AG04450 (cell line): Measurements from ENCODE around the gene TSEN54. TPM values are rescaled to one million over a fixed set of nuclear protein-coding genes. Genes with fewer than 3 reads are reported as not detected.

Source experiments
- CTCF ChIA-PET: fragments of 300-600, 350-600 bp; formaldehyde crosslinking; extraction: SDS; loops from one replicate; lab custom pipeline; 2022; ENCODE audit warnings: antibody characterized with exemption, inconsistent platforms; lab: Charles Lee
- POLR2A ChIA-PET: fragments of 350-600 bp; formaldehyde crosslinking; extraction: SDS; loops from one replicate; lab custom pipeline; 2021; ENCODE audit warnings: antibody characterized with exemption, inconsistent platforms; lab: Yijun Ruan, JAX
- DNase-seq: peaks from one replicate; pipeline ENCODE4 v3.0.0-alpha.2; 2011; ENCODE audit warnings: low read depth, low spot score
- H3K27ac ChIP-seq: one replicate; pipeline ENCODE4 v1.5.1; 2012; ENCODE audit warnings: low read depth, low read length, control low read depth
- H3K27me3 ChIP-seq: one replicate; pipeline ENCODE4 v1.6.0; 2012; ENCODE audit warnings: low read length; ENCODE audit not compliant: control insufficient read depth, insufficient read depth
- H3K4me3 ChIP-seq: 2 replicates; pipeline ENCODE4 v1.5.1; 2011; ENCODE audit warnings: mild to moderate bottlenecking, low read depth, low read length, control low read depth
- H3K9me3 ChIP-seq: 2 replicates; pipeline ENCODE4 v1.5.1; 2012; ENCODE audit warnings: low read length; ENCODE audit not compliant: control insufficient read depth, insufficient read depth
- polyA plus RNA-seq: library from polyadenylated mRNA; depleted of rRNA; stranded (reverse); fragments of >200 nt; gene quantifications from 2 replicates; pipeline ENCODE4 v1.2.3, GENCODE V29; 2011
- TF ChIP-seq, protein P1 (sequence below): IDR thresholded peaks from 2 replicates; pipeline ENCODE4 v1.5.1; 2011; ENCODE audit warnings: low read depth, low read length, control low read depth, inconsistent platforms

The TSEN54 gene
- polyA plus RNA-seq, 1 experiment, result 8.8 TPM

DNA sequence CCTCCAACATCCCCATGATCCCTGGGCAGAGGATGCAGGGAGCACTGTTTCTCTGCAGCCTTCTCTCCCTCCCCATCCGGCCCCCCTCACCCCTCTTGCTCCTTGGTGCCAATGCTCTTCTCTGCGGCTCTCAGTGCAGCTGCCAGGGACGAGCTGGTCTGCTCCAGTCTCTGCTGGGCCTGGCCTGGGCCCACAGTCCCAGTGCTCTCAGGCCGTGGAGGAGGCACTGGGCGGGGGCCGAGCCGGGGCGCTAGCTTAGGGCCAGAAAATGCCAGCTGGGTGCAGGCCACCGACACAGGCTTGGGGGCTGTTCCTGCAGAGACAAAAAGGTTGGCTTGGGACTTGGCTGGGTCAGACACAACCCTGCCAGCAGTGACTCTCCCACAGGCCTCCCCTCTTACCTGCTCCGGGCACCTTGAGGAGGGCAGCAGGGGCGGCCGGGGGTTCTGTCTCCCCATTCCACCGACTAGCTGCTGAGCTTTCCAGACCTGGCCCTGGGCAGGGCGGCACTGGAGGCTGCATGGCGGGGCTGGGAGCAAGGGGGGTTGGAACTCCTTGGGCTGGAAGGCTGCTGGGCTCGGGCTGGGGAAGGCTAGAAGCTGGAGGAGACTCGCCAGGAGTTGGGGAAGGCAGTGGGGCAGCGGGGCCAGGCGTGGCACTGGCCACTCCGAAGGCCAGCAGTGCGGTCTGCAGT lies 14.8 kb upstream of the TSEN54 start:
- Histone ChIP-seq H3K4me3 (no peak overlapping the region), H3K27me3 (no peaks in the 10 kb centered on the region), H3K9me3 (no peaks in the 10 kb centered on the region; the same call in 1 of the 2 replicates), H3K27ac (no peak overlapping the region)
- DNase-seq, result no peak
- ChIA-PET POLR2A (interaction anchor here (0.6 kb wide), 1 partner anchor 16 kb away, joined by 3 read pairs; no protein-coding TSS in a partner anchor), CTCF (no interaction called here)
- TF ChIP-seq, protein P1, sequence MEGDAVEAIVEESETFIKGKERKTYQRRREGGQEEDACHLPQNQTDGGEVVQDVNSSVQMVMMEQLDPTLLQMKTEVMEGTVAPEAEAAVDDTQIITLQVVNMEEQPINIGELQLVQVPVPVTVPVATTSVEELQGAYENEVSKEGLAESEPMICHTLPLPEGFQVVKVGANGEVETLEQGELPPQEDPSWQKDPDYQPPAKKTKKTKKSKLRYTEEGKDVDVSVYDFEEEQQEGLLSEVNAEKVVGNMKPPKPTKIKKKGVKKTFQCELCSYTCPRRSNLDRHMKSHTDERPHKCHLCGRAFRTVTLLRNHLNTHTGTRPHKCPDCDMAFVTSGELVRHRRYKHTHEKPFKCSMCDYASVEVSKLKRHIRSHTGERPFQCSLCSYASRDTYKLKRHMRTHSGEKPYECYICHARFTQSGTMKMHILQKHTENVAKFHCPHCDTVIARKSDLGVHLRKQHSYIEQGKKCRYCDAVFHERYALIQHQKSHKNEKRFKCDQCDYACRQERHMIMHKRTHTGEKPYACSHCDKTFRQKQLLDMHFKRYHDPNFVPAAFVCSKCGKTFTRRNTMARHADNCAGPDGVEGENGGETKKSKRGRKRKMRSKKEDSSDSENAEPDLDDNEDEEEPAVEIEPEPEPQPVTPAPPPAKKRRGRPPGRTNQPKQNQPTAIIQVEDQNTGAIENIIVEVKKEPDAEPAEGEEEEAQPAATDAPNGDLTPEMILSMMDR, result no peak

- CTCF ChIA-PET, result no interaction called here
These were observed 14.1 kb upstream of the TSEN54 start for GRCh38 chr17:75502072-75502720.

DNA sequence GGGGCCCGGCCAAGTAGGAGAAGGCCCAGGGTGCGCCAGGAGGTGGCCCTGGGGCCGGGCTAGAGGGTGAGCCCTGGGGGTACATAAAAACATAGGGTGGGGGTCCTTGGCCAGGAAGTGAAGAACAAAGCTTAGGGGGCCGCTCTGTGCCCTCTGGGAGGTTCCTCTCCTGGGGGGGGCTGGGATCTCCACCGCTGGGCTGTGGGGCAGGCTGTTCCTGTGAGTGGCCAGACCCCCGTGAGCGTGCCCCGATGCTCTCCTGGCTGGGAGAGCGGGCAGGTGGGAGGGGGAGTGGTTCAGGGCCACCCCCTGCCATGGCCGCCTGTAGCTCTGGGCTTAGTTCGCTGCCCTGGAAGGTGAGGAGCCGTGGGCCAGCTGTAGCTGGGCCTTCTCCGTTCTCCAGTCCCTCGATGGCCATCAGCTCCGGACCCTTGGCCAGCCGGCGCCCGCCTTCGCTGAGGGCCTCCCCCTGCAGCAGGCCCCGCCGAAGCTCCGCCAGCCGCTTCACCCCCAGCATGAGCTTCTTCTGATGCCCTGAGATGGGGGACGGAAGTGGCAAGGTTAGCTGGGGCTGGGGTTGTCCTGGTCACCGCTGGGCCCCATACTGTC lies 13.5 kb upstream of the TSEN54 start:
- no peak for DNase-seq
- TF ChIP-seq, protein P1, result no peak
- Histone ChIP-seq H3K4me3 (no peak overlapping the region), H3K9me3 (no peaks in the 10 kb centered on the region; the same call in 1 of the 2 replicates), H3K27ac (no peak overlapping the region), H3K27me3 (no peaks in the 10 kb centered on the region)
- CTCF ChIA-PET, result interaction anchor here (1.2 kb wide), 1 partner anchor 130 kb away, joined by 5 read pairs; the partner anchor contains the start of gene SMIM5
- POLR2A ChIA-PET, result no interaction called here

More at GRCh38 chr17:75502072-75502720, 14.1 kb upstream of the TSEN54 start:
- Histone ChIP-seq H3K4me3 (no peak overlapping the region), H3K27me3 (no peaks in the 10 kb centered on the region), H3K27ac (no peak overlapping the region), H3K9me3 (no peaks in the 10 kb centered on the region; the same call in 1 of the 2 replicates)
- POLR2A ChIA-PET, result no interaction called here
- DNase-seq, result no peak
- TF ChIP-seq, protein P1, result no peak

DNA sequence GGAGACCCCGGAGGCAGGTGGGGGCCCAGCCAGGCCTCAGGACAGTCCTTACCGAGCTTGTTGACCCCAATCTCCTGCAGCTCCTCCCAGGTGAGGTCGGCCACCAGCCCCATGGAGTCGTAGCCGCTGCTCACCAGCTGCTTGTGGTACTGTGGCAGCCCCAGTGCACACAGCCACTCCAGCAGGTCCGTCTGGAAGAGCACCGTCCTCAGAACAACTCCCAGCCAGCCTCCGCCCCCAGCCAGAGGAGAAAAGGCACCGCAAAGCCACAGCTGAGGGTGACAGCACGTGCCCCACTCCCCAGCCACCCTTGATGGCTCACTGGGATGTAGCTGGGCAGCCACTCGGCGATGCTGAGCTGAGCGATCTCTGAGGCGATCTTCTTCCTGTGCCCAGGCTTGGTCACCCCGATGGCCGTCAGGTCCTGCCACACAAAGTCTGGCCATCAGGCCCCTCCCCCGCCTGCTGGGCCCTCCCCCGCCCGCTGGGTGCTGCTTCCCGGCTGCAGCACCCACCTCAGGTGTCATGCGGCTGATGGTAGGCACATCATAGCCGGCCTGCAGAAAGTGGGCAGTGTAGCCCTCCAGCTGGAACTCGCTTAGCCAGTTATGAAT lies 12.9 kb upstream of the TSEN54 start:
- no peaks in the 10 kb centered on the region for H3K27me3 ChIP-seq
- CTCF ChIA-PET, result interaction anchor here (1.2 kb wide), 1 partner anchor 130 kb away, joined by 5 read pairs; the partner anchor contains the start of gene SMIM5

More for the DNA sequence above, 12.9 kb upstream of the TSEN54 start:
- Histone ChIP-seq H3K27ac (no peak overlapping the region), H3K9me3 (no peaks in the 10 kb centered on the region; the same call in 1 of the 2 replicates), H3K4me3 (no peak overlapping the region)
- POLR2A ChIA-PET, result no interaction called here
- DNase-seq, result no peak
- TF ChIP-seq, protein P1, result no peak
